Fibroblast of peridontal ligament (primary cell): ENCODE measurements around the gene DCAF8.

Experiments used
- DNase-seq: peaks from one replicate; pipeline ENCODE4 v3.0.0-alpha.2; 2010; ENCODE audit errors: extremely low read depth

DCAF8 gene

GRCh38 chr1:160226623-160227022, 35.7 kb downstream of the DCAF8 start:
- DNase-seq = no peak

- no peak for DNase-seq
Measured at GRCh38 chr1:160225345-160225744, 37.0 kb downstream of the DCAF8 start.

- DNase-seq = no peak
Measured at GRCh38 chr1:160224606-160225005, 37.7 kb downstream of the DCAF8 start.

- no peak for DNase-seq
Measured at GRCh38 chr1:160222546-160222945, 39.8 kb downstream of the DCAF8 start.

GRCh38 chr1:160221089-160221488, 41.3 kb downstream of the DCAF8 start:
- DNase-seq = peak; percentile 8

- DNase-seq = no peak
Measured at GRCh38 chr1:160220301-160220700, 42.0 kb downstream of the DCAF8 start.

GRCh38 chr1:160219062-160219929, 43.1 kb downstream of the DCAF8 start:
- peak; percentile 87 for DNase-seq

- DNase-seq = peak; percentile 47
Measured at GRCh38 chr1:160217481-160218051, 44.8 kb downstream of the DCAF8 start.

- no peak for DNase-seq
Measured at GRCh38 chr1:160216301-160216700, 46.0 kb downstream of the DCAF8 start.

GRCh38 chr1:160214481-160215140, 47.7 kb downstream of the DCAF8 start:
- DNase-seq = no peak

GRCh38 chr1:160211046-160211790, 51.1 kb downstream of the DCAF8 start:
- no peak for DNase-seq

GRCh38 chr1:160210561-160210960, 51.8 kb downstream of the DCAF8 start:
- DNase-seq = no peak

GRCh38 chr1:160209321-160210046, 52.9 kb downstream of the DCAF8 start:
- peak; percentile 28 for DNase-seq

- DNase-seq = no peak
Measured at GRCh38 chr1:160208557-160209320, 53.6 kb downstream of the DCAF8 start.

- no peak for DNase-seq
Measured at GRCh38 chr1:160207771-160208556, 54.4 kb downstream of the DCAF8 start.

- no peak for DNase-seq
Measured at GRCh38 chr1:160207118-160207650, 55.2 kb downstream of the DCAF8 start.

GRCh38 chr1:160206421-160207117, 55.8 kb downstream of the DCAF8 start:
- DNase-seq = peak; percentile 86

- DNase-seq = peak; percentile 37
Measured at GRCh38 chr1:160206036-160206389, 56.3 kb downstream of the DCAF8 start.
